Omental fat pad (tissue), 4 donors: ENCODE data around the gene NOTCH2. TPM values are rescaled to one million over a fixed set of nuclear protein-coding genes. Genes with fewer than 3 reads are reported as not detected.

Experiments
- ATAC-seq: fragments of 150-250 bp; one replicate; pipeline ENCODE4 v1.9.1; 2016; ENCODE audit warnings: mild to moderate bottlenecking, moderate library complexity; ENCODE audit not compliant: low FRiP score
- DNase-seq: peaks from one replicate; pipeline ENCODE4 v3.0.0-alpha.2; 2019; ENCODE audit warnings: low spot score
- total RNA-seq, 4 donors: library from RNA; depleted of rRNA; stranded (reverse); fragments of >200 nt; gene quantifications; one replicate each; pipeline ENCODE4 v1.1.0, GENCODE V29; 2016
- TF ChIP-seq, protein P1 (sequence below), 3 donors: fragments of 450-650 bp; IDR thresholded peaks; one replicate each; pipeline ENCODE4 v1.5.1; 2016 to 2017; ENCODE audit warnings: antibody characterized with exemption in 3 of 3, mild to moderate bottlenecking in 3 of 3, moderate library complexity in 2 of 3

The NOTCH2 gene
- total RNA-seq, 4 donors from 2014 or later = 72.5 to 96.8 (median 85.5) TPM

DNA sequence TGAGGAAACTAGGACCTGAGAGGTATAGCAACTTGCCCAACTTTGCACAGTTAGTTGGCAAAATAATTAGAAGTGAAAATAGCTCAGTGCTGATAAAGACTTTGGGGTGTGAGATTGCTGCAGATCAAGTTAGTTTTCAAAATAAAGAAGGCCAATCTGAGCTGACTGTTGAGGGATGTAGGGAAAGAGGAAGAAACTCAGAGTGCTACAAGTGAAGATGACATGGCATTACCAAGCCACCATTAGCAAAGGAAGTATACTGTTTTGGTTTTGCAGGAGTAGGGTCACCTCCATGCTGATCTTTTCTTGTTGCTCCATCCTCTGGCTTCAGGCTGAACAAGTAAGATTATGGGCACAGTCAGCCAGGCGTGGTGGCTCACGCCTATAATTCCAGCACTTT is 94.5 kb downstream of the NOTCH2 start:
- ATAC-seq (no peak), DNase-seq (no peak)
- TF ChIP-seq, protein P1, sequence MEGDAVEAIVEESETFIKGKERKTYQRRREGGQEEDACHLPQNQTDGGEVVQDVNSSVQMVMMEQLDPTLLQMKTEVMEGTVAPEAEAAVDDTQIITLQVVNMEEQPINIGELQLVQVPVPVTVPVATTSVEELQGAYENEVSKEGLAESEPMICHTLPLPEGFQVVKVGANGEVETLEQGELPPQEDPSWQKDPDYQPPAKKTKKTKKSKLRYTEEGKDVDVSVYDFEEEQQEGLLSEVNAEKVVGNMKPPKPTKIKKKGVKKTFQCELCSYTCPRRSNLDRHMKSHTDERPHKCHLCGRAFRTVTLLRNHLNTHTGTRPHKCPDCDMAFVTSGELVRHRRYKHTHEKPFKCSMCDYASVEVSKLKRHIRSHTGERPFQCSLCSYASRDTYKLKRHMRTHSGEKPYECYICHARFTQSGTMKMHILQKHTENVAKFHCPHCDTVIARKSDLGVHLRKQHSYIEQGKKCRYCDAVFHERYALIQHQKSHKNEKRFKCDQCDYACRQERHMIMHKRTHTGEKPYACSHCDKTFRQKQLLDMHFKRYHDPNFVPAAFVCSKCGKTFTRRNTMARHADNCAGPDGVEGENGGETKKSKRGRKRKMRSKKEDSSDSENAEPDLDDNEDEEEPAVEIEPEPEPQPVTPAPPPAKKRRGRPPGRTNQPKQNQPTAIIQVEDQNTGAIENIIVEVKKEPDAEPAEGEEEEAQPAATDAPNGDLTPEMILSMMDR (IDR thresholded peaks at IDR 0.05) = no peak

- TF ChIP-seq, protein P1 (IDR thresholded peaks at IDR 0.05) = no peak
- DNase-seq (no peak), ATAC-seq (no peak)
Observed at GRCh38 chr1:119974013-119974412, 95.4 kb downstream of the NOTCH2 start.

GRCh38 chr1:119971710-119972570 is 97.5 kb downstream of the NOTCH2 start:
- DNase-seq (no peak), ATAC-seq (no peak)
- TF ChIP-seq, protein P1 (IDR thresholded peaks at IDR 0.05) = no peak

- DNase-seq (no peak), ATAC-seq (no peak)
- TF ChIP-seq, protein P1 (IDR thresholded peaks at IDR 0.05) = no peak
Observed at GRCh38 chr1:119968601-119969000, 100.9 kb downstream of the NOTCH2 start.

DNA sequence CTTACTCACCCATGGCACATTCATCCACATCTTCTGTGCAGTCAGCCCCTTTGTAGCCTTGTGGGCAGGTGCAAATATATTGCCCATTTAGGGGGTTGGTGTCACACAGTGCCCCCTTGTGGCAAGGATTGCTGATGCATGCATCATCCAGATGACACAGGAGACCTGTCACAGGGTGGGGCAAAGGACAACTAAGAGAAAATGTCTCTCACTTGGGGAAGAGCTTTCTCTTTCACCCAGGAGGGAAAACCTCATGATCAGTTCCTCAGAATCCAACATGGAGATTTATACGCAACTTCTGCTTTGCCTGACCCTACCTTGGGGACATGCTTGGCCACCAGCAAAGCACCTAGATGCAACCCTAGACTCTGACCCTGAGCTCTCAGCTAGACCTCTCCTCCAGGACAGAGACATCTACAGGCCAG is 101.4 kb downstream of the NOTCH2 start:
- ATAC-seq (peak; percentile 39), DNase-seq (peak; percentile 63)
- TF ChIP-seq, protein P1 (IDR thresholded peaks at IDR 0.05) = peak in 1 of 3 donors; percentile 53

GRCh38 chr1:119966681-119967080 is 102.8 kb downstream of the NOTCH2 start:
- ATAC-seq (no peak), DNase-seq (no peak)
- TF ChIP-seq, protein P1 (IDR thresholded peaks at IDR 0.05) = no peak

GRCh38 chr1:119966020-119966419 is 103.4 kb downstream of the NOTCH2 start:
- TF ChIP-seq, protein P1 (IDR thresholded peaks at IDR 0.05) = no peak
- no peak for ATAC-seq
- DNase-seq = no peak
